Measurements from ENCODE around the gene PTGDS.

- TF ChIP-seq CTCF (IDR thresholded peaks at IDR 0.05) (no peak), ESRRA (CRISPR knock-in tag; IDR thresholded peaks at IDR 0.05; ENCODE audit: borderline replicate concordance) (no peak)
- TF ChIP-seq, protein P1, sequence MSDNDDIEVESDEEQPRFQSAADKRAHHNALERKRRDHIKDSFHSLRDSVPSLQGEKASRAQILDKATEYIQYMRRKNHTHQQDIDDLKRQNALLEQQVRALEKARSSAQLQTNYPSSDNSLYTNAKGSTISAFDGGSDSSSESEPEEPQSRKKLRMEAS (CRISPR knock-in tag; IDR thresholded peaks at IDR 0.05), result no peak
Measured at GRCh38 chr9:137017071-137017470, 39.8 kb downstream of the PTGDS start.
